ENCODE measurements around the gene KIAA0753.

- TF ChIP-seq CTCF (IDR thresholded peaks at IDR 0.05; ENCODE audit: insufficient read depth, low read length) (no peak), POLR2AphosphoS5 (IDR thresholded peaks at IDR 0.05; ENCODE audit: low read depth) (no peak), GABPA (IDR thresholded peaks at IDR 0.05; ENCODE audit: low read depth) (no peak), REST (IDR thresholded peaks at IDR 0.05; ENCODE audit: insufficient replicate concordance, low read depth) (no peak)
Observed at GRCh38 chr17:6559753-6560215, 80.7 kb downstream of the KIAA0753 start.

Data from HL-60 (cell line).